Hematopoietic multipotent progenitor cell treated with erythropoietin and hydrocortisone succinate and interleukin-3 and kit ligand, for 17 days (in vitro differentiated cells): ENCODE data around the gene CSNK2A1.
A peak's percentile ranks its signal among the peaks of the same experiment; 100 is the strongest.
"Not testable (repeated sequence)": the region's sequence is repeated elsewhere in the genome, so short reads cannot be mapped to it uniquely, and the experiment has no call there.

Experiments used
- DNase-seq: peaks from one replicate; pipeline ENCODE4 v3.0.0-alpha.2; 2015; ENCODE audit warnings: low spot score

The CSNK2A1 gene

DNA sequence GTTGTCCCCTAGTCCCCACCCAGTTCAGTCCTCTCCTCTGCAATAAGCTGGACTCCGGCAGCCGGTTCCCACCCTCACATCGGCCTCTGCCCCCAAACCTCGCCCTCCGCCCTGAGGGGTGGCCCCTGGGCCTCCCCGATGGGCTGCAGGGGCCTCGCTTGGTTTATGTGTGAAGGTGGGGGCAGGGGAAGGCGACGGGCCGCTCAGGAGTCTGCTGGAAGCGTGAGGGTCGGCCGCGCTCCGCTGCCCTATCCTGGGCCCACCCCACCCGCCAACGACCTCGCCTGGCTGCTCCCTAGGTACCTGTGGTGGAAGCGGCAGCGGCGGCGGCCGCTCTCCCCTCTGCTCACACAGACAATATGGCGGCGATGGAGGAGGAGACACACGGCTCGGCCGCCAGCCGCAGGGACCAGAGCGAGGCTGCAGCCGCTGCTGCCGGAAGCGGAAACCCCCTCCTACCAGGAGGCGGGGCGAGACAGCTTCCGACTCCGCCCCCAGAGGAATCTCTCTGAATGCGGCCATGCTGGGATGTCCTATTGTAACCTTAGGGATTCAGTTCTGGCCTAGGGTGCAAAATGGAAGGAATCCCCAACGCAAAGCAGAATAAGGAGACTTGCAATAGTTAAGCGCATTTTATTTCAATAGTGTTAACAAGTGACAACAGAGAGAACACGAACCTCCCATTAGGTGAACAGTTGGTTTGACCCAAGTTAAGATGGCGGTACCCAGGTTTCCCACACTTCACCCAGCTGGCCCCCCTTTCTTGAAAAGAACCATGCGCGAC, at the start of gene CSNK2A1:
CSNK2A1 (minus strand) TSS at position 422 of the 784 bp plus-strand sequence. CDS start 35,239 bp downstream, outside the sequence.
- DNase-seq: peak; percentile 96

DNA sequence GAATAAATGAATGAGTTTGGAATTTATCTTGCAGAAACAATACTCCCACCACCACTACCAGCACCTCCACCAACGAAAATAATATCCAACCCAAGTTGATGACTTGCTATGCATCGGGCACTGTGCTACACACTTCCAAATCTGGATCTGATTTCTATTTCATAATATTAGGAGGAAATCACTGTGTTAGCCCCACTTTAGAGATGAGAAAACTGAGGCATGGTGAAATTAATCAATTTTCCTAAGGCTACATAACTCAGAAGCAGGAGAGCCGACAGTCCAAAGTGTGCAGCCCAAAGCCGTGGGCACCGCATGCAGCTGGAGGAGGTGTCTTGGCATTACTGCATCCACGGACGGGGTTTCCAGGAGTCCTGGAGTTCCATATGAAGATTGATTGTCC, 48.9 kb upstream of the CSNK2A1 start:
- DNase-seq: no peak

DNA sequence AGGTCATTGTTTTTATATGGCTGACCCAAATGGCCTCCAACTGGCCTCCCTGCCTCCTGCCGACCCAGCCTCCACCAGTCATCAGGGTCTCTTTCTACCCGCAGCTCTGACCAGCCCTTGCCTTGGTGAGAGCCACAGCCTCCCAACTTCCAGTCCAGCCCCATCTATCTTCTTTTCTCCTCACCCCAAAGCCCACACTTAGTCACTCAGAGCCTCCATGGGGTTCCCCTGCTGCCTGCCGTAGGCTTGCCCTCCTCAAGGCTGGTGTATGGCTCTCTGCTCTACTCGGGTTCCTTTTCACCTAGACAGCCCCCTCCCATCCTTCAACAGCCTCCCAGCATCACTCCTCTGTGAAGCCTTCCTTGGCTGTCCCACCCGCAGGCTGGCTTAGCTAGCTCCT, 48.4 kb upstream of the CSNK2A1 start:
- DNase-seq: no peak

DNA sequence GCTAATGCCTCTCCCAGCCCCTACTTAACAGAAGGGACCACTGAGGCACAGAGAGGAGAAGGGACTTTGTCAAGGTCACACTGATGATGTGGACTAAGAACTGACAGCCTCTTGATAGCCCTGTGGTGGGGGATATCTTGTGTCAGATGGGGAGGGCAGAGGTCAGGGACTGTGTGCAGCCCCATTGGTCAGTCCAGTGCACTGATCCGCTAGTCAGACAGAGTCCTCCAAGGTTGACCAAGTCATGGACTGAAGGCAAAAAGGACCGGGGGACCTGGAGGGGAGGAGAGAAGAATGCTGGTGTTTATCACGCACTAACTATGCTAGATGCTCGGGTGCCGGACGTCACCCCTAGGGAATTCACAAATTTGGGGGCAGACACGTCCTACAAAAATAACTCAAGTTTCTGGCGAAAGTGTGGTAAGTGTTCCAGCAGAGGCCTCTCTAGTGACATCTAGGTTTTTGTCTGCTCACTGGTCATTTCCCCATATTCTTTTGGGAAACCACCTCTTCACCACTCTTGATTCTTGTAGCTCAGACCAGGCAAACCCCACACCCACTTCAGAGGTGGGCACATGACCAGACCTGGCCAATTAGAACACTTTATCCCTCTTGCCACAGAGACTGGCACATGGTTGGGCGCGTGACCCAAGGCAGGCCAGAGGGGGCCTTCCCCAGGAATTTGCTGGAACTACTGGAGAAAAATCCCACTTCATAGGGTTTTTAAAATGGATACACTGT, 45.5 kb upstream of the CSNK2A1 start:
- no peak for DNase-seq

DNA sequence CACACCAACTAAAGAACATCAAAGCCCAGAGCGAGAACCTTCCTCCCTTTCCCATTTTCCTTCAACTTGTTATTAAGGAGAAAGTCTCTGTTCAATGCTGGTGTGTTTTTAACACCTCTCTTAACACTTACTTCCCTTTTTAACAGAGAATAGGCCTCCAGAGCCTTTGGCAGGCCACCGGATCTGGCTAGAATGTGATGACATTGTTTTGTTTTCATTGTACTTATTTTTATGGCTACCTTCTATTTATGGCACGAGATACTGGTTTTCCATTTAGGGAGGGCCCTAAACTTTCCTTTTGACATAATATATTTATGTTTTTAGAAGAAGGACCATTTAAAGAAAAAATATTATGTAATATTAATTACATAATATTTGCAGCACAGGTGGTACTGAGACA, 44.9 kb upstream of the CSNK2A1 start:
- no peak for DNase-seq

DNA sequence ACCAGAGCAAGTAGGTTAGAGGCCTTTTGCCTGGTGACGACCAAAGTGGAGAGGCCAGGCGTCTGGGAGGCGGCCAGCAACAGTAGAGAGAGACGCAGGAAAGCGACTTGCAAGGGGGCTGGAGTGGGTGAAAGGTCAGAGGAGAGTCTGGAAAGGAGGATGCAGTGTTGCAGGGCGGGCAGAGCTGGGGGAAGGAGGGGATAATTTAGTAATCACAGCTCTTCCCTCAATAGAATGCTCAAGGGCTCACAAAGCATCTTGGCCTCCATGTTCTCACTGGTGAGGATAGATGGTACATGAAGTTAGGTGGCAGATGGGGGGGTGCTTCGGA, 41.3 kb upstream of the CSNK2A1 start:
- DNase-seq: no peak

DNA sequence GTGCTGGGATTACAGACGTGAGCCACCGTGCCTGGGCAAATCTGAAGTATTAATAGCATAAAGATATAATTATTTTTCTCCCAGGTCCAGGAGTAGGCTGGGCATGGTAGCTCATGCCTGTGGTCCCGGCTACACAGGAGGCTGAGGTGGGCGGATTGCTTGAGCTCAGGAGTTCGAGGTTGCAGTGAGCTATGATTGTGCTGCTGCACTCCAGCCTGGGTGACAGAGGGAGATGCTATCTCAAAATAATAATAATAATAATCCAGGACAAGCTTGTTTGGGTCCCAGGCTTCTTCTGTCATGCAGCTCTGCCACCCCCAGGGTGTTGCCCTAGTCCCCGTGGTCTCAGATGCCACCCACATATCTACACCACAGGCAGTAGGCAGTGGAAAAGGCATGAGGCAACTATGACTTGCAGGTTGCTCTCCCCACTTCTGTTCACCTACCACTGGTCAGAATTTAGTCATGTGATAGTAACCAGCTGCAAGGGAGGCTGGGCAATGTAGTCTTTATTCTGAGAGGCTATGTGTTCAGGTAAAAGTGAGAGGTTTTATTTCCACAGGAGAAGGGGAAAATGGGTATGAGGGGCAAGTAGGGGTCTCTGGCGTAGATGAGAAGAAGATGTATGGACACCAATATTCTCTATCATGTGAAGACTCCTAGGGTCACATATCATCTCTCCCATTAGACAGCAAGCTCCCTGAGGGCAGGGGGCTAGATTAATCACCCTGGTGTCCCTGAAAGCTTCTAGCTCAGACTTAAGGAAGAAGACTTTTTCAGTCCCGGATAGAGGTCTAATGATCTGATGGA, 40.8 kb upstream of the CSNK2A1 start:
- no peak for DNase-seq

DNA sequence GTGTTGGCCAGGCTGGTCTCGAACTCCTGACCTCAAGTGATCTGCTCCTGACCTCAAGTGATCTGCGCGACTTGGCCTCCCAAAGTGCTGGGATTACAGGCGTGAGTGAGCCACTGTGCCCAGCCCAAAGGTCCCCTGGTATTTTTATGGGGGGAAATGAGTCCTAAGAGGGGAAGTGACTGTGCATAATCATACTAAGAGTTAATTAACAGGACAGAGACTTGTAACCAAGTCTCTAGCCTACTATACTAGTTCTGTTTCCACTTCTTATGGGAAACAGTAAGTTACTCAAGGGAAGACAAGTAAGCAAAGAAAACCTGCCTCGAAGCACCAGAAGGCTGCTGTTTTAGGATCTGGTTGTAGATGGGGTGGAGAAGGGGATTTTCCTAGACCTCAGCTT, 38.6 kb upstream of the CSNK2A1 start:
- no peak for DNase-seq

DNA sequence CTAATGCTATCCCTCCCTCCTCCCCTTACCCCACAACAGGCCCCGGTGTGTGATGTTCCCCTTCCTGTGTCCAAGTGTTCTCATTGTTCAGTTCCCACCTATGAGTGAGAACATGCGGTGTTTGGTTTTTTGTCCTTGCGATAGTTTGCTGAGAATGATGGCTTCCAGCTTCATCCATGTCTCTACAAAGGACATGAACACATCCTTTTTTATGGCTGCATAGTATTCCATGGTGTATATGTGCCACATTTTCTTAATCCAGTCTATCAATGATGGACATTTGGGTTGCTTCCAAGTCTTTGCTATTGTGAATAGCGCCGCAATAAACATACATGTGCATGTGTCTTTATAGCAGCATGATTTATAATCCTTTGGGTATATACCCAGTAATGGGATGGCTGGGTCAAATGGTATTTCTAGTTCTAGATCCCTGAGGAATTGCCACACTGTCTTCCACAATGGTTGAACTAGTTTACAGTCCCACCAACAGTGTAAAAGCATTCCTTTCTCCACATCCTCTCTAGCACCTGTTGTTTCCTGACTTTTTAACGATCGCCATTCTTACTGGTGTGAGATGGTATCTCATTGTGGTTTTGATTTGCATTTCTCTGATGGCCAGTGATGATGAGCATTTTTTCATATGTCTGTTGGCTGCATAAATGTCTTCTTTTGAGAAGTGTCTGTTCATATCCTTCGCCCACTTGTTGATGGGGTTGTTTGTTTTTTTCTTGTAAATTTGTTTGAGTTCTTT, 35.5 kb upstream of the CSNK2A1 start:
- not testable (repeated sequence) for DNase-seq

DNA sequence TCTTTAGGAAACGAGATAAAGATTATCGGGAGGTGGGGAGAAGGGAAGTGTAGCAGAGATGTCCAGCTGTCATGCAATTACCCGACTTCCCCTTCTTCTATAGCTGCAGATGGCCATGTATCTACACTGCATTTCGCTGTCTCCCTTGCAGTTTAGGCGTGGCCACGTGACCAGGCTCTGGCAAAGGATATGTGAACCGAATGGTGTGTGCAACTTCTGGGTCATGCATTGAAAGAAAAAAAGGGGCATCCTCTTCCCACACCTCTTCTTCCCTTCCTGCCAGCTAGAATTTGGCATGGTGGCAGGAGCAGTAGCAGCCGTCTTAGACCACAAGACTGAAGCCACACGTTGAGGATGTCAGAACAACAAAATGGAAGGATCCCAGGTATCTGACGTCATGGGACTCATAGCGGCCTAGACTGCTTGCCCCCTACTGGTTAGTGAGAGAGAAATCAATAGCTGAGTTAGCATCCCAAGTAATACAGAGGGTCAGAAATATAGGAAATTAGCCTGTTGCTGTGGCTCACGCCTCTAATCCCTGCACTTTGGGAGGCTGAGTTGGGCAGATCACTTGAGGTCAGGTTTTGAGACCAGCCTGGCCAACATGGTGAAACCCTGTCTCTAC, 33.7 kb upstream of the CSNK2A1 start:
- no peak for DNase-seq

DNA sequence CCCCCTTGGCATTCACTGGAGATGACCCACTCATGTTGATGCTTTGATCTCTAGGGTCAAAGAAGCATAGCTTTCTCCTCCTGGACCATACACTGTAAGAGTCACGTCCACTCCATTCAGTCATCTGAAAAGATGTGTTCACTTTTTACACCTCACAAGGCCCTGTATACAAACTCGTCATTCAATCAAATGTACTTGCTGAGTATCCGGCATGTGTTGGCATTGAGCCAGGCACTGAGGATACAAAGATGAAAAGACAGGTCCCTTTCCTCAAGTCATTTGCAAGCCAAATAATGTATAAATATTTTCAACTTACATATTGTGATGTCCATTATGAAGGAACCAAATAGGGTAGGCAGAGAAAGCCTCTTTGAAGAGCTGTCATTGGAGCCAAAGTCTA, 32.6 kb upstream of the CSNK2A1 start:
- DNase-seq: no peak

DNA sequence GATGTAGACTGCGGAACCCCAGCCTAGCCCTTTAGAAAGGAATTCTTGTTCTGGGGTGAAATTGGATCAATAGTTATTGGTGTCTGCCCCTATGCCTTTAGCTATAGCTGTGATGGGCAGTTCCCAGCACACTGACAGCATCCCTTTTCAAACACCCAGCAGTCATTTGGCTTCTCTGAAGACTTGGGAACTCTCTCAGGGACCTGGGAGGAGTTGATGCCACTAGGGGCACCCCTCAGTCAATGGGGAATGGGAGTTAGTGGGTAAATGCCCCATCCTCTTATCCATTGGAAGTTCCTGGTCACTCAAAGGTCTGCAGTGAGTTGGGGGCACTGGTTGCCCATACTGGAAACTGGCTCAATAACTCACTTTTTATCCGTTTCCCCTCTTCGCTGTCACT, 31.6 kb upstream of the CSNK2A1 start:
- no peak for DNase-seq

DNA sequence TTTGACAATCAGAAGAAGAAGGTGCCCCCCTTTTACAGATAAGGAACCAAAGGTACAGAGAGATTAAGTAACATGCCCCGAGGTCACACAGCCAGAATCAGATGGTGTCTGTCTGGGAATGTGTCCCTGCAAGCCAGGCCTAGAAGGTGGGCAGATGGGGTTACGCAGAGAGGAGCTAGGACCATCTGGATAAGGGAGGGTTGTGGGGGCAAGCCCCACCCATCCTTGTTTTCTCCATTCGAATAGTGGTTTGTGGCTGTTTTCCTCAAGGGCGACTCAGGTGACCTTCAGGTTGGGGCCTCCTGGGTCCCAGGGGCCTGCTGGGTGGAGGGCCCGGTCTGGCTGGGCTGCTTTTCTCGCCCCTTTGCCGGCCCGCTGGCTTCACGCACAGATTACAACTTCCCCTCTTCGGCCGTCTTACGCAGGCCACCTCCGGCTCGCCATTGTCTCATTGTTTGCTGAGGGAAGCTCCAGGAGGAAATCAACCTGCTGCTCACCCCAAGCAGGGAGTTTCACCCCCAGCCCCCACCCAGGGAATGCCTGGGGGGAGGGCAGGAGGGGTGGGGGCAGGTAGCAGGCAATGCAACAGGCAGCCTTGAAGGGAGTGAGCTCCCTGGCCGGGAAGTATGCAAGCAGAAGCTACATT, 30.8 kb upstream of the CSNK2A1 start:
- DNase-seq: no peak

DNA sequence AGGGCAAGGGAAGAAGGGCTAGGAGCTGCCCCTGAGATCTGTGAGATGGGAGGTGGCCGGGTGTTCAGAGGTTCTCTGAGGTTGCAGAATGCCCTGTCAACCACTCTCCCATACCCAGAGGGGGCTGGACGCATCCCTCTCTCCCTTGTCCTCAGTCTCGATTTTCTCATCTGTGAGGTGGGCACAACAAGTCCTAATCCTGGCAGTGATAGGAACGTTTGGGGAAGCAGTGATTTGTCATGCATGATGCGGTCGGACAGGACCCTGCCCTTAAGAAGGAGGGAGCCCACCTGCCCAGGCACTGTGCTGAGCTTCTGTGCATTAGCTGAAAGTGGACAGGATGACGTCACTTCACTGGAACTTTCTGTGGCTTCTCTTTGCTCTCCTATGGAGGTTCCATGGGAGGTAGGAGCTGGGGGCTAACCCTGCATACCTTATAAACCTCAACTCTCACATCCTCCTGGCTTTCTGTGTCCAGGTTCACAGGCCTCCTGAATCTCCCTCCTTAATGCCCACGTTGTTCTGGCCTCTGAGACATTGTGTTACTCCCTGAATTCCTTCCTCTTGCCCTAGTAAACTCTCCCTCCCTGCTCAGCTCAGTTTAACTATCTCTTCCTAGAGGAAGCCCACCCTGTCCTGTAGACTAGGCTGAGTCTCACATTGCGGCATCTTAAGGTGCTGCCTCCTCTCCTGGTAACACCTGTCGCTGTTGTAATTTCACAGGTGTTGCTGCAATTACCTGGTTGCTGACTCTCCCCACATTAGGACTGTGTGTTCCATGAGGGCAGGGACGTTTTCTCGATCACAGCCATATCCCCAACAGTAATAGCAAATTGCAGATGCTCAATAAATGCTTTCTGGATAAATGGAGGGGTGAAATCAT, 30.1 kb upstream of the CSNK2A1 start:
- DNase-seq: no peak

DNA sequence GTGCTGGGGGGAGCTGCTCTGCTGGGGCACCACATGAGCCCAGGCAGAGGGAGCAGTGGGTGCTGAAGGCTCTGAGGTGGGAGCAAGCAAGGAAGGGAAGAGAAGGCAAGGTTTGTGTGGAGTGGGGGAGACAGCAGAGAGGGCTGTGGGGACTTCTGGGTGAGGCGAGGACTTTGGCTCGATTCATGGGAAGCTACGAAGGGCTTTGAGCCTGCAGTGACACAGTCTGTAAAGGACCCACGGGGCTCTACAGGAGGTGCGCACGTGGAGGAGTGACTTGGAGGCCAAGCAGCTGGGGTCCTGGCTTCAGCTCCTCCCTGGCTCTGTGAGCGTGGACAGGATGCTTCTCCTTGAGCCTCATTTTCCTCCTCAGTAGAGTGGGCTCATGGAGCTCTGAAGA, 29.1 kb upstream of the CSNK2A1 start:
- no peak for DNase-seq

DNA sequence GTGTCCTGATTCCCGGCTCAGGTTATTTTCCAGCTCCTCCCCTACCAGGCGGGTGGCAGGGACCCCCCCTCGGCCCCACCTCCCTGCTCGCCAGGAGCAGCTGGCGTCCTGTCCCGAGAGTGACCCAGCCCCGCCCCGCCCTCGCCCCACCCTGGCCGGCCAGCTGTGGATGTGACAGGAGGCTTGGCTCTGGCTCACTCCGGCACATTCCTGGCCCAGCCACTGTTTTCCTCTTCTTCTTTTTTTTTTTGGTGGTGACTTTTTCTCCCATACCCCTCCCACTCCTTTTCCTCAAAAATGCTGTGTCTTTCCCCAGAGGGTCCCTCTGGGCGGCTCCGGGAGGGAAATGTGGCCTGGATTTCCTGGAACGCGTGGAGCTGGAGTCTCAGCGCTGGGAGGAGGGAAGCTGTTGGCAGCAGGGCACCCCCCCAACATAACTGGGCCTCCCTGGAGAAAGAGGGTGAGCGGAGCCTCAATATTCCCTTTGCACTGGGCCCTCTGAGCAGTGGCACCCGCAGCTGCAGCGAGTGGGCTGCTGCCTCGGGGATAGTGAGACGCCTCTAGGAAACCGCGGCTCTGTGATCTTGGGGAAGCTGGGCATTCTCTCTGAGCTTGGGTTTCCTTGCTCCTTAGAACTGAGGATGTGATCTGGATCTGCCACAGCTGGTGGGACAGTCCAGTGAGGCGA, 28.3 kb upstream of the CSNK2A1 start:
- DNase-seq: no peak

DNA sequence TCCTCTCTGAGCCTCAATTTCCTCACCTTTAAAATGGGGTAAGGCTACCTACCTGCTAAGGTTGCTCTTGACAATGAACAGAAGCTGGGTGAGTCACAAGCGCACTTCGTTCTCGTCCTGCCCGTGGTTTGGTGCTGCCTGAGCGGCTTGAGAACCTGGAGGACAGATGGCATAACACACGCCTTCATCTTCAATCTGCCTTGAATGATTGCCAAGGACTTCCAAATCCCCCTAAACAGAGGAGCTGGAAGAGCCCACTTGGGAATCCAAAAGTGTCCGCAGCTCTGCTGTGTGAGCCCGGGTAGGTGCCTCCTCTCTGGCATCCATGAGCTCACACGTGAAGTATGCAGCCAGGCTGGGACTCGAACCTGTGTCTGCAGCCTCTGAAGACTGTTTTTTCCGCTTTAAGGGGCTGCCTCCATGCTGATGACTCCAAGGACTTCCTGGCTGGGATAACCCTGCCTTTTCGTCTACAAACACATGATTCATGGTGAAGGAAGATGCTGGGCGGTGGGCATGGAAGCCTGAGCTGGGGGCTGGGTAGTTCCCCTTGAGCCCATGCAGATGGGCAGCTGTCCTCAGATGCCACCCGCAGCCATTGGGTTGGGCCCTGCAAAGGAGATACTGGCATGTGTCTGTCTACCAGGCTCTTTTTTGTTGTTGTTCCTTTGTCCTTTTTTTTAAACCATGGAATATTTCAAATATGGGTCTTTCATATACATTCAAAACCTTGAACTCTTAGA, 25.3 kb upstream of the CSNK2A1 start:
- no peak for DNase-seq

DNA sequence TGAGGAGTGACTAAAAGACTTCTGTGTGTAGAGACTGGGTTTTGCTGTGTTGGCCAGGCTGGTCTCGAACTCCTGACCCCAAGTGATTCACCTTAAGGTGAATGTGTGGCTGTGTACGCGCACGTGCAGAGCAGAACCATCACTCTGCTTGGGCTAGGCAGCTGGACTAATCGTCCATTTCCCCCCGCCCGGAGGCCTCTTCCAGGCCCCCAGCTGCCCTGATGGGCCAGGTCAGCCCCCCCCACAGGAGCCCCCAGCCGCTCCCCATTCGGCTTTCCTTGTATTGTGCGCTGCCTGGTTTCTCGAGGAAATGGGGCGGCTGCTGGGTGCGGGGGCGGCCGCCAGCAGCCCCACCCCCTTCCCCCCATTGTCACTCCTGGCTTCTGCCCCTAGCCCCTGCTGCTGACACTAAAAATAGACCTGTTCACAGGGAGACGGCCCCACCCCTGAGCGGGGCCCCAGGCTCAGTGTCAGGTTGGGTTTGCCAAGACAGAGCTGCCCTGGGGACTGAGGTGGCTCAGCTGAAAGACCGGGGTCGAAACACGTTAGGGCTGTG, 24.6 kb upstream of the CSNK2A1 start:
- DNase-seq: no peak

DNA sequence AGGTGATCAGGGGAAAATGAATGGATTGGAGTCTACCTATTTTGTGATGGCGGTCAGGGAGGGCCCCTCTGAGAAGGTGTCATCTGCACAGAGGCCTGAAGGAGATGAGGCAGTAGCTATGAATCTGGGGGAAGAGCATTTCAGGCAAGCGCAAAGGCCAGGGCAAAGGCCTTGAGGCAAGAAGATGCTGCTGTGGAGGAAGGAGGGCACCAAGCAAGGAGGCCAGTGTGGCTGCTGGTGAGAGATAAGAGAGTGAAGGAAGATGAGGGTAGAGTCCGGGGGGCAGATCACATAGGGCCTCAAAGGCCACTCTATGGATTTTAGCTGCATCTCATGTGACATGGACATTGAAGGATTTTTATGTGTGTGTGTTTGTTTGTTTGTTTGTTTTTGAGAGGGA, 20.6 kb upstream of the CSNK2A1 start:
- no peak for DNase-seq
